CD14-positive monocyte (primary cell): ENCODE data around the gene TFB1M. TPM values are rescaled to one million over a fixed set of nuclear protein-coding genes. Genes with fewer than 3 reads are reported as not detected.

Experiments
- DNase-seq, 3 donors: peaks; one replicate each; pipeline ENCODE4 v3.0.0-alpha.2; 2011 to 2022
- H2AFZ ChIP-seq: 2 replicates; pipeline ENCODE4 v1.6.0; 2012; ENCODE audit warnings: mild to moderate bottlenecking, low read depth, low read length, inconsistent platforms; ENCODE audit not compliant: insufficient read depth, poor library complexity, severe bottlenecking
- H3K27ac ChIP-seq, 2 donors: 1 replicate in 1 of 2; 2 replicates in 1 of 2; pipeline ENCODE4 v1.5.1; 2012 to 2013; ENCODE audit warnings: low read length in 2 of 2, control low read depth in 1 of 2, inconsistent platforms in 1 of 2, low read depth in 1 of 2, mild to moderate bottlenecking in 1 of 2
- H3K27me3 ChIP-seq, 2 donors: one replicate each; pipeline versions ENCODE4 v1.6.0 to v1.6.1; 2011 to 2013; ENCODE audit warnings: low read length in 2 of 2; ENCODE audit not compliant: control insufficient read depth in 2 of 2, insufficient read depth in 2 of 2
- H3K36me3 ChIP-seq, 2 donors: replicated peaks in 1 of 2; 1 replicate in 1 of 2; 2 replicates in 1 of 2; pipeline versions ENCODE4 v1.5.1 to v1.6.1; 2012 to 2013; ENCODE audit warnings: low read length in 2 of 2, control low read depth in 1 of 2, inconsistent platforms in 1 of 2, mild to moderate bottlenecking in 1 of 2; ENCODE audit not compliant: insufficient read depth in 2 of 2, control insufficient read depth in 1 of 2
- H3K4me1 ChIP-seq, 2 donors: 1 replicate in 1 of 2; 2 replicates in 1 of 2; pipeline versions ENCODE4 v1.5.1 to v1.6.1; 2012 to 2013; ENCODE audit warnings: low read length in 2 of 2, control low read depth in 1 of 2, inconsistent platforms in 1 of 2, mild to moderate bottlenecking in 1 of 2, moderate library complexity in 1 of 2; ENCODE audit not compliant: insufficient read depth in 2 of 2, control insufficient read depth in 1 of 2
- H3K4me2 ChIP-seq: replicated peaks from 2 replicates; pipeline ENCODE3; 2012; ENCODE audit warnings: low read length, moderate library complexity, mild to moderate bottlenecking; ENCODE audit not compliant: poor library complexity, severe bottlenecking; ENCODE audit errors: extremely low read depth
- H3K4me3 ChIP-seq, 3 experiments: fragments of 200-600 bp in 1 of 3; sonication (generic) in 1 of 3; replicated peaks in 1 of 3; 1 replicate in 2 of 3; 2 replicates in 1 of 3; pipeline ENCODE4 v1.5.1; 2011 to 2013; ENCODE audit warnings: low read length in 3 of 3, mild to moderate bottlenecking in 3 of 3, control low read depth in 2 of 3, low read depth in 2 of 3, inconsistent platforms in 1 of 3, moderate library complexity in 1 of 3
- H3K79me2 ChIP-seq: 2 replicates; pipeline ENCODE4 v1.6.0; 2012; ENCODE audit warnings: mild to moderate bottlenecking, control low read depth, inconsistent platforms, low read length, moderate library complexity; ENCODE audit not compliant: insufficient read depth
- H3K9ac ChIP-seq: 2 replicates; pipeline ENCODE4 v1.6.0; 2017; ENCODE audit warnings: low read length, mild to moderate bottlenecking; ENCODE audit not compliant: insufficient read depth, poor library complexity, severe bottlenecking
- H3K9me3 ChIP-seq, 2 donors: replicated peaks in 1 of 2; 1 replicate in 1 of 2; 2 replicates in 1 of 2; pipeline versions ENCODE4 v1.5.1 to v1.6.1; 2012 to 2013; ENCODE audit warnings: low read length in 2 of 2, control low read depth in 1 of 2; ENCODE audit not compliant: control insufficient read depth in 1 of 2, insufficient read depth in 1 of 2
- H4K20me1 ChIP-seq: 2 replicates; pipeline ENCODE4 v1.6.0; 2012; ENCODE audit warnings: mild to moderate bottlenecking, low read length, control low read depth, moderate library complexity; ENCODE audit not compliant: insufficient read depth
- H3K27ac Mint-ChIP-seq, 7 donors: one replicate each; pipeline ENCODE4 v1.8.0; 2020; ENCODE audit warnings: mild to moderate bottlenecking in 7 of 7, mixed read lengths in 7 of 7, moderate library complexity in 6 of 7, inconsistent platforms in 2 of 7
- H3K27me3 Mint-ChIP-seq, 3 donors: one replicate each; pipeline ENCODE4 v1.8.0; 2021 to 2022; ENCODE audit warnings: low read depth in 3 of 3, mild to moderate bottlenecking in 3 of 3, mixed read lengths in 3 of 3, moderate library complexity in 3 of 3, inconsistent platforms in 1 of 3
- H3K36me3 Mint-ChIP-seq, 2 donors: one replicate each; pipeline ENCODE4 v1.8.0; 2020; ENCODE audit warnings: mixed read lengths in 2 of 2, inconsistent platforms in 1 of 2, mild to moderate bottlenecking in 1 of 2
- H3K4me1 Mint-ChIP-seq: one replicate; pipeline ENCODE4 v1.8.0; 2020; ENCODE audit warnings: mild to moderate bottlenecking, mixed read lengths
- H3K4me3 Mint-ChIP-seq, 2 donors: one replicate each; pipeline ENCODE4 v1.8.0; 2020; ENCODE audit warnings: mild to moderate bottlenecking in 2 of 2, mixed read lengths in 2 of 2, moderate library complexity in 1 of 2
- H3K9me3 Mint-ChIP-seq, 7 donors: one replicate each; pipeline ENCODE4 v1.8.0; 2020 to 2022; ENCODE audit warnings: mixed read lengths in 7 of 7, mild to moderate bottlenecking in 6 of 7, moderate library complexity in 6 of 7, inconsistent platforms in 2 of 7
- CTCF ChIP-seq: fragments of 200-600 bp; IDR thresholded peaks from one replicate; pipeline ENCODE4 v1.8.0; 2022; ENCODE audit warnings: antibody characterized with exemption, mild to moderate bottlenecking
- WGBS: methylation state at CpG from one replicate; pipeline ENCODE4 v1.1.5; 2013; ENCODE audit warnings: missing lambda C conversion rate; ENCODE audit not compliant: insufficient coverage; 5-methylcytosine and 5-hydroxymethylcytosine counted together
- intact Hi-C, 2 donors: fragments of 100-400 bp; cut with micrococcal nuclease; formaldehyde crosslinking; loops; one replicate each; pipeline versions ENCODE4 v1.15.0 to v1.15.1; 2023
- polyA plus RNA-seq, 3 donors: library from polyadenylated mRNA; depleted of rRNA in 1 of 3; unstranded in 2 of 3; stranded (reverse) in 1 of 3; fragments of 300-500 nt in 2 of 3; fragments of >200 nt in 1 of 3; fragmentation: Illumina TruSeq in 2 of 3; gene quantifications; 1 replicate in 2 of 3; 2 replicates in 1 of 3; pipeline ENCODE4 v1.2.3, GENCODE V29; 2012 to 2021

Gene TFB1M
- polyA plus RNA-seq, 3 donors: 4.8 to 5.4 (median 4.8) TPM

DNA sequence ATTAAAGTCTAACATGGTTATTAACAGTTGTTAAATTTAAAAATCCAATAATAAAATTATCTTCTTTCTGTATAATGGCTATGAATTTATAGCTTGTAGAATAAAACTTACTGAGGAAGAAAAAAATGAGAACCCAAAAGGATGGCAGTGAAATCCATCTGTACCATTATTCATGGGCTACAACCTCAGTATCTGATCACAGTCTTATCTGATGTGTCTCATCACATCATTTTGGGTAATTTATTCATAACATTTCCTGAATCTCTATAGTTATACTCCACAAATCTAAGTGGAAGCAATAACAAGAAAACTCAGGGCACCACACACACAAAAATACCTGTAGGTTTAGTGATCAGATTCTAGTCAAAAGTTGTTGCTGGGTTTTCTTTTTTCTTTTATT lies 43.1 kb downstream of the TFB1M start:
- no peaks in the 10 kb centered on the region for H3K27me3 ChIP-seq
- H3K9ac ChIP-seq: no peak overlapping the region
- no peak overlapping the region for H2AFZ ChIP-seq
- H3K27me3 Mint-ChIP-seq: peaks cover 0 to 1% (median 0%) of the 10 kb centered on the region in 3 donors
- no peak overlapping the region for H3K27ac Mint-ChIP-seq
- peaks cover 27 to 39% of the 10 kb centered on the region in 2 donors for H3K36me3 Mint-ChIP-seq
- intact Hi-C loops: no loop called here
- no peak overlapping the region for H3K4me3 ChIP-seq
- H3K9me3 ChIP-seq: no peaks in the 10 kb centered on the region
- no peak for TF ChIP-seq CTCF
- DNase-seq: no peak
- H3K9me3 Mint-ChIP-seq: peaks cover 0 to 2% (median 0%) of the 10 kb centered on the region in 7 donors
- no peaks in the 10 kb centered on the region for H3K4me1 Mint-ChIP-seq
- no peak overlapping the region for H3K27ac ChIP-seq
- H3K36me3 ChIP-seq: peaks cover 14 to 17% of the 10 kb centered on the region in 2 donors
- H3K4me2 ChIP-seq: no peak overlapping the region
- no peaks in the 10 kb centered on the region for H3K79me2 ChIP-seq
- H3K4me1 ChIP-seq: no peaks in the 10 kb centered on the region
- H3K4me3 Mint-ChIP-seq: no peak overlapping the region
- H4K20me1 ChIP-seq: no peaks in the 10 kb centered on the region

- Histone ChIP-seq H3K36me3 (peaks cover 12% of the 10 kb centered on the region in 2 donors), H2AFZ (no peak overlapping the region), H3K9ac (no peak overlapping the region), H3K27me3 (no peaks in the 10 kb centered on the region), H3K4me2 (no peak overlapping the region), H3K27ac (no peak overlapping the region), H3K9me3 (no peaks in the 10 kb centered on the region), H3K4me1 (no peaks in the 10 kb centered on the region), H4K20me1 (no peaks in the 10 kb centered on the region), H3K79me2 (no peaks in the 10 kb centered on the region), H3K4me3 (no peak overlapping the region)
- Mint-ChIP-seq H3K27me3 (peaks cover 0 to 1% (median 0%) of the 10 kb centered on the region in 3 donors), H3K4me3 (no peak overlapping the region), H3K9me3 (peaks cover 0 to 2% (median 0%) of the 10 kb centered on the region in 7 donors), H3K27ac (no peak overlapping the region), H3K36me3 (peaks cover 23 to 38% of the 10 kb centered on the region in 2 donors), H3K4me1 (no peaks in the 10 kb centered on the region)
- TF ChIP-seq CTCF: no peak
- DNase-seq: no peak
- intact Hi-C loops: no loop called here
- no CpG with 5 or more reads among the region's 7 CpGs for WGBS
These were observed 43.7 kb downstream of the TFB1M start for GRCh38 chr6:155270561-155271091.
